HepG2 (cell line): ENCODE results near the gene WBP1. TPM values are rescaled to one million over a fixed set of nuclear protein-coding genes. Genes with fewer than 3 reads are reported as not detected.

ENCODE experiments used
- CBX1 ChIP-seq: IDR thresholded peaks from one replicate; pipeline ENCODE4 v1.6.1; 2016; ENCODE audit warnings: antibody characterized with exemption, low read depth
- DR1 ChIP-seq: sonication (generic); formaldehyde crosslinking; IDR thresholded peaks from 2 replicates; pipeline ENCODE4 v1.8.0; 2021; ENCODE audit warnings: mild to moderate bottlenecking, missing genetic modification reagents, inconsistent platforms
- DZIP1 ChIP-seq: sonication (generic); formaldehyde crosslinking; IDR thresholded peaks from 2 replicates; pipeline ENCODE4 v1.5.0; 2020; ENCODE audit warnings: mild to moderate bottlenecking, missing genetic modification reagents
- GABPA ChIP-seq, 2 experiments: IDR thresholded peaks; 2 replicates each; pipeline ENCODE4 v1.6.1; 2011 to 2016; ENCODE audit warnings: low read depth in 2 of 2, low read length in 1 of 2, missing biosample characterization in 1 of 2, missing genetic modification characterization in 1 of 2
- KLF15 ChIP-seq: sonication (generic); formaldehyde crosslinking; IDR thresholded peaks from 2 replicates; pipeline ENCODE4 v1.8.1; 2023; ENCODE audit warnings: borderline replicate concordance, mild to moderate bottlenecking, inconsistent platforms, missing genetic modification reagents, mixed read lengths
- MEIS1 ChIP-seq: sonication (generic); formaldehyde crosslinking; IDR thresholded peaks from 2 replicates; pipeline ENCODE4 v1.9.0; 2021; ENCODE audit warnings: mild to moderate bottlenecking, missing genetic modification reagents, moderate library complexity, borderline replicate concordance
- NFYC ChIP-seq: IDR thresholded peaks from 2 replicates; pipeline ENCODE4 v1.6.1; 2016; ENCODE audit warnings: missing genetic modification reagents, missing compliant biosample characterization
- NKX3-1 ChIP-seq: sonication (generic); formaldehyde crosslinking; IDR thresholded peaks from 2 replicates; pipeline ENCODE4 v1.5.0; 2020; ENCODE audit warnings: missing genetic modification reagents
- RNF219 ChIP-seq: sonication (generic); formaldehyde crosslinking; IDR thresholded peaks from 2 replicates; pipeline ENCODE4 v1.5.0; 2020; ENCODE audit warnings: mild to moderate bottlenecking, missing genetic modification reagents
- SP2 ChIP-seq: sonication (generic); formaldehyde crosslinking; IDR thresholded peaks from 2 replicates; pipeline ENCODE4 v1.5.1; 2020; ENCODE audit warnings: mild to moderate bottlenecking, missing genetic modification reagents
- TRIM24 ChIP-seq: sonication (generic); formaldehyde crosslinking; IDR thresholded peaks from 2 replicates; pipeline ENCODE4 v1.8.0; 2022; ENCODE audit warnings: mild to moderate bottlenecking, missing genetic modification reagents
- ZEB1 ChIP-seq: IDR thresholded peaks from 2 replicates; pipeline ENCODE4 v1.6.1; 2012; ENCODE audit warnings: mild to moderate bottlenecking, low read depth, inconsistent platforms; ENCODE audit not compliant: insufficient replicate concordance
- ZNF256 ChIP-seq: sonication (generic); formaldehyde crosslinking; conservative IDR thresholded peaks from 2 replicates; pipeline ENCODE4 v1.4.0; 2020; ENCODE audit warnings: missing genetic modification reagents
- ZNF431 ChIP-seq: sonication (generic); formaldehyde crosslinking; IDR thresholded peaks from 2 replicates; pipeline ENCODE4 v1.9.0; 2022; ENCODE audit warnings: missing genetic modification reagents, low read depth, mild to moderate bottlenecking, borderline replicate concordance
- ZNF550 ChIP-seq: sonication (generic); formaldehyde crosslinking; IDR thresholded peaks from 2 replicates; pipeline ENCODE4 v1.4.0; 2020; ENCODE audit warnings: mild to moderate bottlenecking, missing genetic modification reagents, borderline replicate concordance
- ZNF7 ChIP-seq: IDR thresholded peaks from 2 replicates; pipeline ENCODE4 v1.6.1; 2016; ENCODE audit warnings: missing biosample characterization, missing genetic modification reagents
- ZNF709 ChIP-seq: sonication (generic); formaldehyde crosslinking; IDR thresholded peaks from 2 replicates; pipeline ENCODE4 v1.5.0; 2020; ENCODE audit warnings: mild to moderate bottlenecking, missing genetic modification reagents
- ZNF737 ChIP-seq: sonication (generic); formaldehyde crosslinking; IDR thresholded peaks from 2 replicates; pipeline ENCODE4 v1.5.0; 2020; ENCODE audit warnings: missing genetic modification reagents, mild to moderate bottlenecking, borderline replicate concordance
- ZNF839 ChIP-seq: sonication (generic); formaldehyde crosslinking; IDR thresholded peaks from 2 replicates; pipeline ENCODE4 v1.4.0; 2020; ENCODE audit warnings: missing genetic modification reagents, mild to moderate bottlenecking, borderline replicate concordance
- ZSCAN5A ChIP-seq: sonication (generic); formaldehyde crosslinking; IDR thresholded peaks from 2 replicates; pipeline ENCODE4 v1.8.0; 2022; ENCODE audit warnings: mild to moderate bottlenecking, missing genetic modification reagents, borderline replicate concordance
- polyA plus RNA-seq, 8 experiments: library from polyadenylated mRNA; depleted of rRNA in 3 of 8; stranded (reverse) in 7 of 8; unstranded in 1 of 8; fragments of >200 nt; fragmentation: Illumina TruSeq in 4 of 8; extraction: Trizol in 4 of 8; gene quantifications; 2 replicates each; pipeline versions ENCODE4 v1.2.1 to v1.2.3, GENCODE V29; 2011 to 2016; ENCODE audit warnings: low read depth in 4 of 8, missing spikeins in 1 of 8, mixed read lengths in 1 of 8; ENCODE audit not compliant: insufficient read depth in 1 of 8
- total RNA-seq, 5 experiments: library from RNA; depleted of rRNA; stranded (reverse); fragments of >200 nt; fragmentation: Illumina TruSeq; extraction: Trizol; gene quantifications; 2 replicates each; pipeline ENCODE4 v1.2.3, GENCODE V29; 2016; ENCODE audit warnings: low read depth in 1 of 5

WBP1 gene
- total and polyA plus RNA-seq, 2 of the 13 experiments (the other 11 are each of a cell fraction or from before 2014, with no cell fraction given) = 38.8 to 85.7 TPM

- TF ChIP-seq CBX1 = no peak
- 0 out of 2 replicates have a peak, but pooled peaks have one; percentile 55 for TF ChIP-seq ZNF550 (CRISPR knock-in tag)
- no peak for TF ChIP-seq ZNF839
- TF ChIP-seq MEIS1 (CRISPR knock-in tag) = peak; percentile 16; the same call in 1 of the 2 replicates
- no peak for TF ChIP-seq NFYC
- no peak for TF ChIP-seq ZNF256
- 0 out of 2 replicates have a peak, but pooled peaks have one; percentile 5 for TF ChIP-seq RNF219 (CRISPR knock-in tag)
- TF ChIP-seq NKX3-1 (CRISPR knock-in tag) = no peak
- no peak; the same call in 1 of the 2 replicates for TF ChIP-seq KLF15 (CRISPR knock-in tag)
- TF ChIP-seq ZEB1 = no peak
- no peak for TF ChIP-seq GABPA (IDR thresholded peaks at IDR 0.05; ENCODE audit: low read depth, low read length)
- no peak for TF ChIP-seq GABPA (CRISPR knock-in tag; IDR thresholded peaks at IDR 0.05; ENCODE audit: low read depth)
- no peak for TF ChIP-seq ZNF737
- TF ChIP-seq ZNF431 (CRISPR knock-in tag) = no peak
- 0 out of 2 replicates have a peak, but pooled peaks have one; percentile 30 for TF ChIP-seq SP2
- TF ChIP-seq TRIM24 = no peak
- TF ChIP-seq ZNF7 (CRISPR knock-in tag) = no peak
- TF ChIP-seq DR1 (CRISPR knock-in tag) = no peak
- no peak for TF ChIP-seq ZNF709 (CRISPR knock-in tag)
- no peak for TF ChIP-seq ZSCAN5A
- TF ChIP-seq DZIP1 (CRISPR knock-in tag) = 0 out of 2 replicates have a peak, but pooled peaks have one; percentile 12
These were observed 17.0 kb upstream of the WBP1 start (continued) for GRCh38 chr2:74441170-74441689.
